H9 (cell line): ENCODE measurements around the gene ATP1A2. TPM values are rescaled to one million over a fixed set of nuclear protein-coding genes. Genes with fewer than 3 reads are reported as not detected.

ENCODE experiments used
- DNase-seq: peaks from one replicate; pipeline ENCODE4 v3.0.0-alpha.2; 2017
- H2AFZ ChIP-seq: one replicate; pipeline ENCODE4 v1.6.1; 2013; ENCODE audit warnings: mild to moderate bottlenecking, low read length, control low read depth, moderate library complexity
- H2AK5ac ChIP-seq: 2 replicates; pipeline ENCODE4 v1.6.1; 2013; ENCODE audit warnings: low read length, control low read depth, mixed read lengths; ENCODE audit not compliant: insufficient read length
- H2BK120ac ChIP-seq: one replicate; pipeline ENCODE4 v1.6.1; 2013; ENCODE audit warnings: low read depth, mild to moderate bottlenecking, low read length, control low read depth, inconsistent platforms; ENCODE audit not compliant: poor library complexity, severe bottlenecking
- H2BK12ac ChIP-seq: 2 replicates; pipeline ENCODE4 v1.6.1; 2013; ENCODE audit warnings: low read length, control low read depth, mixed read lengths, low read depth; ENCODE audit not compliant: insufficient read length
- H2BK15ac ChIP-seq: 2 replicates; pipeline ENCODE4 v1.6.1; 2013; ENCODE audit warnings: low read depth, low read length, control low read depth
- H2BK20ac ChIP-seq: one replicate; pipeline ENCODE4 v1.6.1; 2013; ENCODE audit warnings: low read depth, mild to moderate bottlenecking, low read length, control low read depth, inconsistent platforms; ENCODE audit not compliant: poor library complexity, severe bottlenecking
- H2BK5ac ChIP-seq: 2 replicates; pipeline ENCODE4 v1.6.1; 2013; ENCODE audit warnings: low read length, control low read depth, mixed read lengths; ENCODE audit not compliant: insufficient read length
- H3K14ac ChIP-seq: 2 replicates; pipeline ENCODE4 v1.6.1; 2013; ENCODE audit warnings: low read length, control low read depth; ENCODE audit not compliant: insufficient read depth
- H3K18ac ChIP-seq: 2 replicates; pipeline ENCODE4 v1.6.1; 2013; ENCODE audit warnings: low read depth, mild to moderate bottlenecking, mixed read lengths, low read length, control low read depth; ENCODE audit not compliant: insufficient read length
- H3K23ac ChIP-seq: 2 replicates; pipeline ENCODE4 v1.6.1; 2013; ENCODE audit warnings: low read length, control low read depth, mixed read lengths, low read depth; ENCODE audit not compliant: insufficient read length
- H3K23me2 ChIP-seq: 2 replicates; pipeline ENCODE4 v1.6.1; 2013; ENCODE audit warnings: low read depth, mild to moderate bottlenecking, mixed read lengths, low read length, control low read depth; ENCODE audit not compliant: insufficient read length, poor library complexity, severe bottlenecking
- H3K27ac ChIP-seq: 2 replicates; pipeline ENCODE4 v1.5.1; 2013; ENCODE audit warnings: low read length, control low read depth, mixed read lengths, low read depth; ENCODE audit not compliant: insufficient read length
- H3K27me3 ChIP-seq: 2 replicates; pipeline ENCODE4 v1.6.1; 2013; ENCODE audit warnings: low read length, control low read depth, inconsistent platforms; ENCODE audit not compliant: insufficient read depth
- H3K4ac ChIP-seq: 2 replicates; pipeline ENCODE4 v1.6.1; 2013; ENCODE audit warnings: low read depth, mild to moderate bottlenecking, control low read depth, inconsistent platforms, low read length, moderate library complexity
- H3K4me1 ChIP-seq: 2 replicates; pipeline ENCODE4 v1.6.1; 2013; ENCODE audit warnings: low read length, control low read depth, inconsistent platforms; ENCODE audit not compliant: insufficient read depth
- H3K4me2 ChIP-seq: 2 replicates; pipeline ENCODE4 v1.6.1; 2013; ENCODE audit warnings: low read length, control low read depth, mixed read lengths; ENCODE audit not compliant: insufficient read length, insufficient read depth
- H3K56ac ChIP-seq: 2 replicates; pipeline ENCODE4 v1.6.1; 2013; ENCODE audit warnings: low read depth, mild to moderate bottlenecking, mixed read lengths, low read length, control low read depth; ENCODE audit not compliant: insufficient read length
- H3K79me1 ChIP-seq: 2 replicates; pipeline ENCODE4 v1.6.1; 2013; ENCODE audit warnings: low read depth, mild to moderate bottlenecking, moderate library complexity, low read length, control low read depth, inconsistent platforms; ENCODE audit not compliant: insufficient read depth, poor library complexity, severe bottlenecking
- H3K79me2 ChIP-seq: 2 replicates; pipeline ENCODE4 v1.6.1; 2013; ENCODE audit warnings: low read length, control low read depth, inconsistent platforms; ENCODE audit not compliant: insufficient read depth
- H3K9ac ChIP-seq: 2 replicates; pipeline ENCODE4 v1.6.1; 2013; ENCODE audit warnings: low read length, control low read depth, mixed read lengths; ENCODE audit not compliant: insufficient read length; ENCODE audit errors: extremely low read depth
- H3K9me3 ChIP-seq: one replicate; pipeline ENCODE4 v1.6.1; 2013; ENCODE audit warnings: low read depth, low read length, inconsistent platforms; ENCODE audit not compliant: control insufficient read depth
- H3T11ph ChIP-seq: one replicate; pipeline ENCODE4 v1.6.1; 2013; ENCODE audit warnings: mild to moderate bottlenecking, low read length, control low read depth, inconsistent platforms
- H4K20me1 ChIP-seq: one replicate; pipeline ENCODE4 v1.6.1; 2013; ENCODE audit not compliant: control insufficient read depth, insufficient read length, insufficient read depth
- H4K5ac ChIP-seq: 2 replicates; pipeline ENCODE4 v1.6.1; 2013; ENCODE audit warnings: low read depth, mild to moderate bottlenecking, mixed read lengths, low read length, control low read depth; ENCODE audit not compliant: insufficient read length
- H4K8ac ChIP-seq: replicated peaks from 2 replicates; pipeline ENCODE4 v1.6.1; 2013; ENCODE audit warnings: low read length, control low read depth, mixed read lengths, low read depth; ENCODE audit not compliant: insufficient read length
- H4K91ac ChIP-seq: 2 replicates; pipeline ENCODE4 v1.6.1; 2013; ENCODE audit warnings: low read depth, mild to moderate bottlenecking, moderate library complexity, mixed read lengths, low read length, control low read depth; ENCODE audit not compliant: insufficient read length
- H3K27ac Mint-ChIP-seq, 3 experiments: 2 replicates in 2 of 3; 3 replicates in 1 of 3; pipeline ENCODE4 v1.8.0; 2020 to 2021; ENCODE audit warnings: mixed read lengths in 3 of 3, mild to moderate bottlenecking in 1 of 3, moderate library complexity in 1 of 3
- H3K27me3 Mint-ChIP-seq: 2 replicates; pipeline ENCODE4 v1.8.0; 2021; ENCODE audit warnings: low read depth, mild to moderate bottlenecking, moderate library complexity, mixed read lengths
- H3K36me3 Mint-ChIP-seq, 3 experiments: 2 replicates in 2 of 3; 3 replicates in 1 of 3; pipeline ENCODE4 v1.8.0; 2020 to 2021; ENCODE audit warnings: low read depth in 3 of 3, mixed read lengths in 3 of 3; ENCODE audit not compliant: insufficient read depth in 1 of 3
- H3K4me1 Mint-ChIP-seq, 2 experiments: 2 replicates each; pipeline ENCODE4 v1.8.0; 2020; ENCODE audit warnings: mixed read lengths in 2 of 2
- H3K4me3 Mint-ChIP-seq, 2 experiments: 2 replicates in 1 of 2; 3 replicates in 1 of 2; pipeline ENCODE4 v1.8.0; 2020 to 2021; ENCODE audit warnings: mild to moderate bottlenecking in 2 of 2, mixed read lengths in 2 of 2, moderate library complexity in 1 of 2
- H3K9me3 Mint-ChIP-seq, 2 experiments: 2 replicates in 1 of 2; 3 replicates in 1 of 2; pipeline ENCODE4 v1.8.0; 2020; ENCODE audit warnings: mild to moderate bottlenecking in 2 of 2, mixed read lengths in 2 of 2, moderate library complexity in 1 of 2
- CTCF ChIP-seq: fragments of 200-600 bp; sonication (generic); conservative IDR thresholded peaks from 3 replicates; pipeline ENCODE4 v1.8.0; 2021; ENCODE audit warnings: antibody characterized with exemption, mild to moderate bottlenecking
- WGBS: extraction: QIAGEN DNeasy Blood & Tissue Kit; methylation state at CpG from one replicate; pipeline ENCODE4 v1.1.7; 2013; ENCODE audit warnings: missing lambda C conversion rate, low lambda C conversion rate, mixed read lengths; ENCODE audit not compliant: insufficient read length; ENCODE audit errors: extremely low coverage; 5-methylcytosine and 5-hydroxymethylcytosine counted together
- total RNA-seq: library from RNA; stranded (reverse); gene quantifications from 2 replicates; pipeline ENCODE4 v1.2.1, GENCODE V29; 2021

ATP1A2 gene
- total RNA-seq, 1 experiment from 2014 or later, result 3.0 TPM

- no peaks in the 10 kb centered on the region for H3K27me3 ChIP-seq
- no peaks in the 10 kb centered on the region for H4K20me1 ChIP-seq
- H3K79me1 ChIP-seq, result no peaks in the 10 kb centered on the region
- no peak overlapping the region for H3K4me2 ChIP-seq
- H2AK5ac ChIP-seq, result no peak overlapping the region
- no peak overlapping the region; the same call in 1 of the 2 replicates for H3K14ac ChIP-seq
- peaks cover 19% of the 10 kb centered on the region for H3K4me1 ChIP-seq
- H2AFZ ChIP-seq, result no peak overlapping the region
- Mint-ChIP-seq H3K4me1 (peaks cover 33 to 36% of the 10 kb centered on the region in 2 experiments), H3K36me3 (peaks cover 10 to 40% (median 36%) of the 10 kb centered on the region in 3 experiments), H3K27ac (0 out of 7 replicates have a peak overlapping the region, but pooled peaks of 1 of the 3 experiments have one; percentile 5), H3K9me3 (no peaks in the 10 kb centered on the region), H3K27me3 (no peaks in the 10 kb centered on the region; the same call in 1 of the 2 replicates), H3K4me3 (no peak overlapping the region)
- no peaks in the 10 kb centered on the region for H3K9me3 ChIP-seq
- DNase-seq, result no peak
- H3K27ac ChIP-seq, result no peak overlapping the region
- H2BK20ac ChIP-seq, result no peak overlapping the region
- no peak overlapping the region for H3K56ac ChIP-seq
- H2BK12ac ChIP-seq, result no peak overlapping the region
- H4K8ac ChIP-seq, result no peak overlapping the region
- TF ChIP-seq CTCF, result no peak
- H4K5ac ChIP-seq, result no peak overlapping the region
- no peak overlapping the region for H2BK15ac ChIP-seq
- H2BK120ac ChIP-seq, result no peak overlapping the region
- no CpG with 5 or more reads among the region's 21 CpGs for WGBS
- no peak overlapping the region for H4K91ac ChIP-seq
- H3K79me2 ChIP-seq, result peaks cover 3% of the 10 kb centered on the region; the same call in 1 of the 2 replicates
- H3K18ac ChIP-seq, result no peak overlapping the region
- H3K23me2 ChIP-seq, result peaks cover 8% of the 10 kb centered on the region
- H3K23ac ChIP-seq, result no peak overlapping the region
- no peak overlapping the region for H3K9ac ChIP-seq
- H2BK5ac ChIP-seq, result no peak overlapping the region
- H3K4ac ChIP-seq, result no peak overlapping the region
- H3T11ph ChIP-seq, result no peak overlapping the region
These were observed 21.8 kb upstream of the ATP1A2 start for GRCh38 chr1:160093624-160094290.
